Type B pancreatic cell (in vitro differentiated cells): Measurements from ENCODE around the gene TNNT1. TPM values are rescaled to one million over a fixed set of nuclear protein-coding genes. Genes with fewer than 3 reads are reported as not detected.
"Not testable (repeated sequence)": the region's sequence is repeated elsewhere in the genome, so short reads cannot be mapped to it uniquely, and the experiment has no call there.

Experiments
- DNase-seq: peaks from one replicate; pipeline ENCODE4 v3.0.0; 2021; ENCODE audit warnings: mixed read lengths; ENCODE audit not compliant: unreplicated experiment; ENCODE audit errors: extremely low spot score
- H3K27ac Mint-ChIP-seq: 2 replicates; pipeline ENCODE4 v1.8.0; 2021; ENCODE audit warnings: mild to moderate bottlenecking, mixed read lengths
- H3K27me3 Mint-ChIP-seq: 2 replicates; pipeline ENCODE4 v1.8.0; 2021; ENCODE audit warnings: mixed read lengths
- H3K36me3 Mint-ChIP-seq: 2 replicates; pipeline ENCODE4 v1.8.0; 2021; ENCODE audit warnings: mixed read lengths
- H3K4me1 Mint-ChIP-seq: one replicate; pipeline ENCODE4 v1.8.0; 2021; ENCODE audit warnings: mixed read lengths; ENCODE audit not compliant: unreplicated experiment
- H3K4me3 Mint-ChIP-seq: 2 replicates; pipeline ENCODE4 v1.8.0; 2021; ENCODE audit warnings: mild to moderate bottlenecking, mixed read lengths
- H3K9me3 Mint-ChIP-seq: 2 replicates; pipeline ENCODE4 v1.8.0; 2021; ENCODE audit warnings: mixed read lengths
- total RNA-seq: library from RNA; stranded (reverse); gene quantifications from 2 replicates; pipeline ENCODE4 v1.2.1, GENCODE V29; 2021; ENCODE audit warnings: low replicate concordance
- TF ChIP-seq, protein P1 (sequence below): fragments of 200-600 bp; sonication (generic); conservative IDR thresholded peaks from 2 replicates; pipeline ENCODE4 v1.5.0; 2021; ENCODE audit warnings: antibody characterized with exemption, mild to moderate bottlenecking

The TNNT1 gene
- total RNA-seq, 1 donor from 2014 or later: 27.6 TPM

DNA sequence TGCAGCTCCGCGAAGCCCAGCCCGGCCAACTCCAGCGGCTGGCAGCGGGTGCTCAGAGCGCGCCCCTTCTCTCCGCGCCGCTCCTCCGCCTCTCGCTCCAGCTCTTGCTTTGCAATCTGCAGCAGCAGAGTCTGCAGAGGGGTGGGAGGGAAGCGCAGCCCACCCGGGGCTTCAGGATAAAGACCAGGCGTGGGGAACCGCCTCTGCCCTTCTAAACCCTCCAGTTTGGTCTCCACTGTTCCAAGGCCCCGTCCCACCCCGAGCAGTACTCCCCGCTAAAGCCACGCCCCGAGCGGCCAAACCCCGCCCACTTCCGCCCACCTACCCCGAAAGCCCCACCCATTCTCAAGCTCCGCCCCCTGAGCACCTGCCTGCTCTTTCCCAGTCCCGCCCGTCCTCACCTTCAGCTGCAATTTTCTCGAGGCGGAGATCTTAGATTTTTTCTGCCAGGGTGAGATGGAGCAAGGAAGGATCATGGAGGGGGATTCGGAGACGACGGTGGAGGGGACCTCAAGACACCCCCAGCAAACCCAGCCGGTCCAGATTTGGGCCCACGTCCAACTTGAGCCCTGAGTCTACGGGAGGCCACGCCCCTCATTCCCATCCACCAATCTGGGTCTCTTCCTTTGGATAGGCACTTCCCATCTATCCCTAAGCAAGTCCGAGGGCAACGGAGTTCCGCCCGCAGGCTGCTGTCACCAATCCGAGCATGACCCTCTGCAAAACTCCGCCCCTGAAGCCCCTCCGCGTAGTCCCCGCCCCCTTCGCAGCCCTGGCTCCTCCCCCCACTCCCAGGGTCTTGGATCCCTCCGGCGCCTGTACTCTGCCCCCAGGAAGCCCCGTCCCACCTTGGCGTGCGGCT lies 7.4 kb upstream of the TNNT1 start:
- Mint-ChIP-seq H3K27ac (no peak overlapping the region), H3K27me3 (peaks cover 52% of the 10 kb centered on the region), H3K9me3 (no peaks in the 10 kb centered on the region), H3K4me3 (peak overlapping the region; percentile 82), H3K4me1 (peaks cover 5% of the 10 kb centered on the region), H3K36me3 (no peaks in the 10 kb centered on the region)
- TF ChIP-seq, protein P1, sequence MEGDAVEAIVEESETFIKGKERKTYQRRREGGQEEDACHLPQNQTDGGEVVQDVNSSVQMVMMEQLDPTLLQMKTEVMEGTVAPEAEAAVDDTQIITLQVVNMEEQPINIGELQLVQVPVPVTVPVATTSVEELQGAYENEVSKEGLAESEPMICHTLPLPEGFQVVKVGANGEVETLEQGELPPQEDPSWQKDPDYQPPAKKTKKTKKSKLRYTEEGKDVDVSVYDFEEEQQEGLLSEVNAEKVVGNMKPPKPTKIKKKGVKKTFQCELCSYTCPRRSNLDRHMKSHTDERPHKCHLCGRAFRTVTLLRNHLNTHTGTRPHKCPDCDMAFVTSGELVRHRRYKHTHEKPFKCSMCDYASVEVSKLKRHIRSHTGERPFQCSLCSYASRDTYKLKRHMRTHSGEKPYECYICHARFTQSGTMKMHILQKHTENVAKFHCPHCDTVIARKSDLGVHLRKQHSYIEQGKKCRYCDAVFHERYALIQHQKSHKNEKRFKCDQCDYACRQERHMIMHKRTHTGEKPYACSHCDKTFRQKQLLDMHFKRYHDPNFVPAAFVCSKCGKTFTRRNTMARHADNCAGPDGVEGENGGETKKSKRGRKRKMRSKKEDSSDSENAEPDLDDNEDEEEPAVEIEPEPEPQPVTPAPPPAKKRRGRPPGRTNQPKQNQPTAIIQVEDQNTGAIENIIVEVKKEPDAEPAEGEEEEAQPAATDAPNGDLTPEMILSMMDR: no peak
- no peak for DNase-seq

DNA sequence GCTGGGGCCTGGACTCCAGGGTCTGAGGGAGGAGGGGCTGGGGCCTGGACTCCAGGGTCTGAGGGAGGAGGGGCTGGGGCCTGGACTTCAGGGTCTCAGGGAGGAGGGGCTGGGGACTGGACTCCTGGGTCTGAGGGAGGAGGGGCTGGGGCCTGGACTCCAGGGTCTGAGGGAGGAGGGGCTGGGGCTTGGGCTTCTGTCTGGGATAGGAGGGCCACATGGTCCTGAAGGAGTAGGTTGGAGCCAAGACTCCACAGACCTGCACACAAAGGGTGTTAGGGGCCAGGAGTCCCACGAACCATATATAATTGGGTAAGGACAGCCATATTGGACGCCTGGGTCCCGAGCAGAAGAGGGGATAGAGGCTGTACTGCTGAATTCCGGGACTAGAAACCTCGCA lies 6.8 kb upstream of the TNNT1 start:
- DNase-seq, H3K9me3 Mint-ChIP-seq, H3K4me1 Mint-ChIP-seq, H3K36me3 Mint-ChIP-seq, H3K27ac Mint-ChIP-seq: not testable (repeated sequence)
- Mint-ChIP-seq H3K27me3 (peaks cover 56% of the 10 kb centered on the region), H3K4me3 (peak overlapping the region; percentile 82)

DNA sequence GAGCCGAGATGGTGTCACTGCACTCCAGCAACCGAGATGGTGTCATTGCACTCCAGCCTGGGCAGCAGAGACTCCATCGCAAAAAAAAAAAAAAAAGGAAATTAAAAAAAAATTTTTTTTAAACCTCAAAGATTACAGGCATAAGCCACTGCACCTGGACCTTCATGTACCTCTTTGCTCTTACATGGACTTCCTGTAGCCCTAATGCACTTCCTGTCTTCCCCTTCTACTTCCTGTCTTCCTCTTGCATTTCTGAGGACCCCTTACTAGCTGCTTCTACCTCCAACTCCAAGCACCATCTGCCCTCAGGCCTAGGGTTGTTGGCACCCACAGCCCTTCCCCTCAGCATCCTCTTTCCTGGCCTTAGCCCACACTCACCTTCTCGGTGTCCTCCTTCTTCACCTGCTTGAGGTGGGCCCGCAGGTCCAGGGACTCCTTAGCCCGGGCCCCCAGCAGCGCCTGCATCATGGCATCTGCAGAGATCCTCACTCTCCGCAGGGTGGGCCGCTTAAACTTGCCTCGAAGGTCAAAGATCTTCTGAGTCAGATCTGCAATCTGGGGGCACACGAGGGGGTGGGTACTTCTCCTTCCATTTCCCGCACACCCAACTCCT lies 4.8 kb upstream of the TNNT1 start:
- Mint-ChIP-seq H3K27ac (no peak overlapping the region), H3K4me3 (no peak overlapping the region), H3K9me3 (no peaks in the 10 kb centered on the region), H3K4me1 (peaks cover 5% of the 10 kb centered on the region), H3K36me3 (no peaks in the 10 kb centered on the region), H3K27me3 (peaks cover 63% of the 10 kb centered on the region)
- TF ChIP-seq, protein P1: no peak
- DNase-seq: no peak

DNA sequence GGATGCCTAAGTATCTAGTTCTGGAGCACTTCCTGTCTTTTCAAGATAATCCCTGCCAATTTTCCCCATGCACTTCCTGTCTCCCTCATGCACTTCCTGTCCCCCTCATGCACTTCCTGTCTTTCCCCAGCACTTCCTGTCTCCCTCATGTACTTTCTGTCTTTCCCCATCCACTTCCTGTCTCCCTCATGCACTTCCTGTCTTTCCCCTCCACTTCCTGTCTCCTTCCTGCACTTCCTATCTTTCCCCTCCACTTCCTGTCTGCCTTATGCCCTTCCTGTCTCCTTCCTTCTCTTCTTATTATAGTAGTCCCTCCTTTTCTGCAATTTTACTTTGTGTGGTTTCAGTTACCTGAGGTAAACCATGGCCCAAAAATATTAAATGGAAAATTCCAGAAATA lies 3.0 kb upstream of the TNNT1 start:
- peaks cover 5% of the 10 kb centered on the region for H3K4me1 Mint-ChIP-seq
- H3K36me3 Mint-ChIP-seq: no peaks in the 10 kb centered on the region
- no peak overlapping the region for H3K4me3 Mint-ChIP-seq
- TF ChIP-seq, protein P1: no peak
- no peak overlapping the region for H3K27ac Mint-ChIP-seq
- peaks cover 60% of the 10 kb centered on the region for H3K27me3 Mint-ChIP-seq
- no peak for DNase-seq
- H3K9me3 Mint-ChIP-seq: no peaks in the 10 kb centered on the region

DNA sequence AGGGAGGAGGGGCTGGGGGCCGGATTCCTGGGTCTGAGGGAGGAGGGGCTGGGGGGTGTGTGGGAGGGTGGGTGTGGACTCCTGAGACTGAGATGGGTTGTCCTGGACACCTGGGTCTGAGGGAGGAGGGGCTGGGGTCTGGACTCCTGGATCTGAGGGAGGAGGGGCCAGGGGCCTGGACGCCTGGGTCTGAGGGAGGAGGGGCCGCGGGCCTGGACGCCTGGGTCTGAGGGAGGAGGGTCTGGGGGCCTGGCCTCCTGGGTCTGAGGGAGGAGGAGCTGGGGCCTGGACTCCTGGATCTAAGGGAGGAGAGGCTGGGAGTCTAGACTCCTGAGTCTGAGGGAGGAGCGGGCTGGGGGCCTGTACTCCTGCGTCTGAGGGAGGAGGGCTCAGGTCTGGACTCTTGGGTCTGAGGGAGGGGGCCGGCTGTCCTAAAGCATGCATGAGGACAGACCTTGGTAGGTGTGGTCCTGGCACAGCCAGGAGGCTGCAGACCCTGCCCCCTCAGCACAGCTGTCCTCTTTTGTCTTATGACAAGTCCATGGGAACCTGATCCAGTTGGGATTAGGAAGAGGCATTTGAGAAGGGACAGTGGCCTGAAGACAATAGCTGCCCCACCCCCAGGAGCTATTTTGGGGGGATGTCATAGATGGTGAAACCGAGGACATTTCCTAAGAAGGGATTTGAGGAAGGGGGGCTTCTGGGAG lies 1.3 kb downstream of the TNNT1 start:
- Mint-ChIP-seq H3K36me3 (no peaks in the 10 kb centered on the region), H3K27me3 (peaks cover 72% of the 10 kb centered on the region), H3K4me3 (no peak overlapping the region), H3K27ac (no peak overlapping the region), H3K9me3 (no peaks in the 10 kb centered on the region), H3K4me1 (peaks cover 4% of the 10 kb centered on the region)
- TF ChIP-seq, protein P1: no peak
- DNase-seq: no peak
